RWPE1 (cell line): Measurements from ENCODE around the gene YBEY.

Source experiments
- CTCF ChIA-PET: fragments of 350-600 bp; sonication (Branson Sonifier 250); formaldehyde crosslinking; extraction: SDS; loops from one replicate; lab custom pipeline; 2021; lab: Yijun Ruan, JAX
- POLR2A ChIA-PET: fragments of 400-600 bp; formaldehyde crosslinking; extraction: SDS; loops from one replicate; lab custom pipeline; 2020; ENCODE audit warnings: antibody characterized with exemption; ENCODE audit not compliant: low non-redundant PET; lab: Yijun Ruan, JAX
- DNase-seq: peaks from one replicate; pipeline ENCODE4 v3.0.0; 2012; ENCODE audit warnings: low spot score
- H3K27ac ChIP-seq: fragments of 450-650 bp; 2 replicates; pipeline ENCODE4 v1.5.1; 2017
- CTCF ChIP-seq: fragments of 450-650 bp; conservative IDR thresholded peaks from 2 replicates; pipeline ENCODE4 v1.5.1; 2017; ENCODE audit warnings: low read depth, mild to moderate bottlenecking

The YBEY gene

GRCh38 chr21:46323710-46324389, 37.7 kb downstream of the YBEY start, which contains the start of the genes C21orf58 and PCNT:
Gene C21orf58 (minus strand): TSS chr21:46323870. CDS start chr21:46322738, 1,132 bp downstream.
Gene PCNT (plus strand): TSS chr21:46324156. CDS start chr21:46324229, 73 bp downstream.
- peak within 1 kb of the TSS; percentile 98 for H3K27ac ChIP-seq
- TF ChIP-seq CTCF: no peak
- CTCF ChIA-PET: interaction anchor here (0.6 kb wide), 1 partner anchor 38 kb away, joined by 3 read pairs; the partner anchor contains the start of gene YBEY
- peak; percentile 98 for DNase-seq
- POLR2A ChIA-PET: interaction anchor here (0.5 kb wide), 1 partner anchor 136 kb away, joined by 4 read pairs; no protein-coding TSS in a partner anchor

DNA sequence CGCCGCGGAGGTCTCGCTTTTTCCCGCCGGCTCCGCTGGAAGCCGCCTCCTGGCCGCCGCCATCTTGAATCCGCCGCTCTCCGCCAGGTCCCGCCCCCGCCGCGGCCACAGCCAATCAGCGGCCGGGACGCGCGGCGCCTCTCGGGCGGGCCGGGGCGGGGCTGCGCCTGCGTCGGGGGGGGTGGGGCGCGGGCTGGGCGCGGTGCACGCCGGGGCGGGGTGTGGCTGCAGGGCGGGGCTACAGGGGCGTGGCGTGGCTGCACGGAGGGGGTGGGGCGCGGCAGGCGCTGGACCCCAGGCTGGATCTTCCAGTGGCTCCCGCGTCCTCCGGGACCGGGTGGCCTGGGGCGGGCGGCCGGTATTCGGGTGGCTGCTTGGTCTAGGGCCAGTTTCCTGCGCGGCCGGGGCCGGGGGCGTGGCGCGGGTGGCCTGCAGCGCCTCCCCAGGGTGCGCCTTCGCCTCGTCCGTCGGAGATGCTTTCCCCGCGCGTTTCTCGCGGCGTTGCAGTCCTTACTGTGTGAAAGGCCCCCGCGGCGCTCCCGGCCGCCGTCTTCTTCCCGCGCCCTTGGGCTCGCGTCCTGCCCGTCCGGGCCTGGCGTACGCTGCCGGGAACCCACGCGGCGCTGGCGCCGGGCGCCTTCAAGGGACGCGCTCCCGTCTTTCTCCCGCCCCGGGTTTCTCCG, 38.4 kb downstream of the YBEY start:
- no peak for TF ChIP-seq CTCF
- ChIA-PET POLR2A (interaction anchor here (0.5 to 0.6 kb wide), 2 partner anchors 135 to 151 kb away, joined by 4 read pairs; no protein-coding TSS in a partner anchor), CTCF (no interaction called here)
- DNase-seq: peak; percentile 93
- peak overlapping the region; percentile 98 for H3K27ac ChIP-seq

- ChIA-PET POLR2A (interaction anchor here (0.6 kb wide), 1 partner anchor 151 kb away, joined by 4 read pairs; no protein-coding TSS in a partner anchor), CTCF (interaction anchor here (0.6 to 0.9 kb wide), 4 partner anchors 10 to 80 kb away, joined by 3 to 5 read pairs (median 3); no protein-coding TSS in a partner anchor)
- H3K27ac ChIP-seq: peak overlapping the region; percentile 98
- peak; percentile 58 for DNase-seq
- TF ChIP-seq CTCF: no peak
Observed at GRCh38 chr21:46325073-46325912, 39.2 kb downstream of the YBEY start.

GRCh38 chr21:46326110-46326703, 40.1 kb downstream of the YBEY start:
- POLR2A ChIA-PET: no interaction called here
- CTCF ChIA-PET: interaction anchor here (0.6 to 0.9 kb wide), 5 partner anchors 9 to 81 kb away, joined by 3 to 5 read pairs (median 3); no protein-coding TSS in a partner anchor
- DNase-seq: no peak
- TF ChIP-seq CTCF: no peak; the same call in 1 of the 2 replicates
- peak overlapping the region; percentile 45 for H3K27ac ChIP-seq

DNA sequence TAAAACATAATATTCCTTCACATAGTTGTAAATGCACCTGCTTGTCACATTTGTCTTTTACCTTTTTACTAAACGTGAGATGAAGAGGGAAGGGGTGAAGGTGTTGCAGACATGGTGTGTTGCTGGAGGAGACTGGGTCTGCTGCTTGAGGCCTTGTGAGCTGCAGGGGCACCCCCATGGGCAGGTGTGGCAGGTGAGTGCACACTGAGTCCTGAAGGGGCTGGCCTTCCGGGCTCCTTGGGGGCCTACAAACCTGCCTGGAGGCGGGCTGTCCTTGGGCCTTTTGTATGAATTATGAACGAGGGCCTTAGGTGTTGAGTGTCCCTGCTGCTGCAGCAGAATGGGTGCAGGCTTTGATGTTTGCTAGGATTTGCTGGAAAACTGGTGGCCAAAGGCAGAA, 41.6 kb downstream of the YBEY start:
- DNase-seq: no peak
- POLR2A ChIA-PET: no interaction called here
- CTCF ChIA-PET: no interaction called here
- no peak for TF ChIP-seq CTCF
- H3K27ac ChIP-seq: no peak overlapping the region
